Neural progenitor cell (in vitro differentiated cells): Measurements from ENCODE around the gene RYR3.

Source experiments
- EZH2 ChIP-seq: fragments of 200-600 bp; sonication (generic); IDR thresholded peaks from 2 replicates; pipeline ENCODE4 v1.6.1; 2017; ENCODE audit warnings: antibody characterized with exemption, mild to moderate bottlenecking, moderate library complexity
- EZH2phosphoT487 ChIP-seq: fragments of 200-600 bp; sonication (generic); IDR thresholded peaks from 2 replicates; pipeline ENCODE4 v1.6.1; 2017; ENCODE audit warnings: antibody characterized with exemption
- TF ChIP-seq, protein P1 (sequence below): fragments of 200-600 bp; sonication (generic); IDR thresholded peaks from 2 replicates; pipeline ENCODE4 v1.5.1; 2017; ENCODE audit warnings: antibody characterized with exemption, mild to moderate bottlenecking

DNA sequence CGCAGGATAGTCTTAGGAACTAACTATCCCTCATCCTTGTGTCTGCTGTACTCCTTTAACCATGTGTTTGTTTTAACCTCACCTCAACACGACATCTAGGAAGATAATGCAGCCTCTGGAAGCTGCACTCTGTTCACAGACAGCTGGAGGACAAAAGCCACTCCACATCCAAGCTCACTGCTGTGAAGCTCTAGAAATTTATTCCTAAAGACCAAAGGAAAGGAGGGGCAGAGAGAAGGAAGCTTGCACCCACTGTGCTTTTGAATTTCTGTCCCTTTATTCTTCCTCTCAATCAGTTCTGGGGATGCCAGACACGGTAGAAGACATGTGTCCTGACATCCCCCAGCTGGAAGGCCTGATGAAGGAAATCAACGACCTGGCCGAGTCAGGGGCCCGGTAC, 474.6 kb downstream of the RYR3 start:
- TF ChIP-seq, protein P1, sequence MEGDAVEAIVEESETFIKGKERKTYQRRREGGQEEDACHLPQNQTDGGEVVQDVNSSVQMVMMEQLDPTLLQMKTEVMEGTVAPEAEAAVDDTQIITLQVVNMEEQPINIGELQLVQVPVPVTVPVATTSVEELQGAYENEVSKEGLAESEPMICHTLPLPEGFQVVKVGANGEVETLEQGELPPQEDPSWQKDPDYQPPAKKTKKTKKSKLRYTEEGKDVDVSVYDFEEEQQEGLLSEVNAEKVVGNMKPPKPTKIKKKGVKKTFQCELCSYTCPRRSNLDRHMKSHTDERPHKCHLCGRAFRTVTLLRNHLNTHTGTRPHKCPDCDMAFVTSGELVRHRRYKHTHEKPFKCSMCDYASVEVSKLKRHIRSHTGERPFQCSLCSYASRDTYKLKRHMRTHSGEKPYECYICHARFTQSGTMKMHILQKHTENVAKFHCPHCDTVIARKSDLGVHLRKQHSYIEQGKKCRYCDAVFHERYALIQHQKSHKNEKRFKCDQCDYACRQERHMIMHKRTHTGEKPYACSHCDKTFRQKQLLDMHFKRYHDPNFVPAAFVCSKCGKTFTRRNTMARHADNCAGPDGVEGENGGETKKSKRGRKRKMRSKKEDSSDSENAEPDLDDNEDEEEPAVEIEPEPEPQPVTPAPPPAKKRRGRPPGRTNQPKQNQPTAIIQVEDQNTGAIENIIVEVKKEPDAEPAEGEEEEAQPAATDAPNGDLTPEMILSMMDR: no peak
- TF ChIP-seq EZH2 (no peak), EZH2phosphoT487 (no peak)
